Thyroid gland (tissue), 4 donors: ENCODE data around the gene ZNF419. TPM values are rescaled to one million over a fixed set of nuclear protein-coding genes. Genes with fewer than 3 reads are reported as not detected.
"Not testable (repeated sequence)": the region's sequence is repeated elsewhere in the genome, so short reads cannot be mapped to it uniquely, and the experiment has no call there.

Experiments
- DNase-seq, 2 donors: peaks; one replicate each; pipeline ENCODE4 v3.0.0-alpha.2; 2019
- H3K27ac ChIP-seq, 3 donors: fragments of 200-600 bp; sonication (generic); 1 replicate in 2 of 3; 2 replicates in 1 of 3; pipeline ENCODE4 v1.5.1; 2016 to 2019; ENCODE audit warnings: mild to moderate bottlenecking in 1 of 3, moderate library complexity in 1 of 3
- H3K27me3 ChIP-seq: fragments of 200-600 bp; sonication (generic); one replicate; pipeline ENCODE4 v1.5.1; 2019
- H3K36me3 ChIP-seq, 2 donors: fragments of 200-600 bp; sonication (generic); one replicate each; pipeline ENCODE4 v1.5.1; 2016 to 2019
- H3K4me1 ChIP-seq, 2 donors: fragments of 200-600 bp; sonication (generic); one replicate each; pipeline ENCODE4 v1.5.1; 2017 to 2019
- H3K4me3 ChIP-seq, 3 donors: fragments of 200-600 bp; sonication (generic); replicated peaks in 1 of 3; 1 replicate in 2 of 3; 2 replicates in 1 of 3; pipeline ENCODE4 v1.5.1; 2016; ENCODE audit warnings: mild to moderate bottlenecking in 1 of 3
- H3K9me3 ChIP-seq: fragments of 200-600 bp; sonication (generic); one replicate; pipeline ENCODE4 v1.5.1; 2017
- CTCF ChIP-seq, 6 experiments: fragments of 200-600 bp in 3 of 6; fragments of 450-650 bp in 3 of 6; sonication (generic) in 3 of 6; IDR thresholded peaks; one replicate each; pipeline ENCODE4 v1.5.1; 2016 to 2019; ENCODE audit warnings: antibody characterized with exemption in 6 of 6, mild to moderate bottlenecking in 2 of 6, inconsistent platforms in 1 of 6, moderate library complexity in 1 of 6
- POLR2A ChIP-seq, 2 donors: fragments of 450-650 bp; IDR thresholded peaks; one replicate each; pipeline ENCODE4 v1.6.1; 2017; ENCODE audit warnings: antibody characterized with exemption in 2 of 2, mild to moderate bottlenecking in 2 of 2, moderate library complexity in 1 of 2
- WGBS, 2 donors: methylation state at CpG; one replicate each; pipeline ENCODE4 v1.1.5; 2017; 5-methylcytosine and 5-hydroxymethylcytosine counted together
- intact Hi-C: fragments of 100-400 bp; cut with DNase I; formaldehyde crosslinking; loops from one replicate; pipeline ENCODE4 v1.15.1; 2023
- total RNA-seq, 4 donors: library from RNA; depleted of rRNA; stranded (reverse); fragments of >200 nt; gene quantifications; one replicate each; pipeline ENCODE4 v1.2.3, GENCODE V29; 2016

Gene ZNF419
- total RNA-seq, 4 donors from 2014 or later, result 10.5 to 21.3 (median 17.0) TPM

- TF ChIP-seq POLR2A (IDR thresholded peaks at IDR 0.05), result peak in 1 of 2 donors; percentile 33
- peak in 5 of 6 experiments; percentile 25 to 70 (median 52) for TF ChIP-seq CTCF (IDR thresholded peaks at IDR 0.05)
Observed at GRCh38 chr19:57477191-57478008, 10.2 kb upstream of the ZNF419 start, which contains the start of gene ZNF772. Gene ZNF772 (minus strand): TSS chr19:57477566. CDS start chr19:57477309, 257 bp downstream.

GRCh38 chr19:57488299-57488644 is 722 bp downstream of the ZNF419 start:
- intact Hi-C loops, H3K4me1 ChIP-seq, H3K27me3 ChIP-seq, DNase-seq, H3K9me3 ChIP-seq, H3K27ac ChIP-seq, H3K4me3 ChIP-seq: not testable (repeated sequence)
- H3K36me3 ChIP-seq, result peaks cover 12 to 13% of the 10 kb centered on the region in 2 donors
- WGBS, 2 donors, result 0% methylated on average over 1 of the region's 1 CpG

More at GRCh38 chr19:57477191-57478008, 10.2 kb upstream of the ZNF419 start, which contains the start of gene ZNF772:
- 9 to 11% methylated on average over 33 to 38 of the region's 38 CpGs for WGBS, 2 donors
- Histone ChIP-seq H3K4me1 (peaks cover 9 to 11% of the 10 kb centered on the region in 2 donors), H3K9me3 (peaks cover 11% of the 10 kb centered on the region), H3K27me3 (no peaks in the 10 kb centered on the region), H3K4me3 (peak within 1 kb of the TSS; percentile 24 to 80 (median 41)), H3K36me3 (peaks cover 30 to 31% of the 10 kb centered on the region in 2 donors), H3K27ac (peak within 1 kb of the TSS; percentile 20 to 70 (median 53))
- intact Hi-C loops, result loop anchor here (10.0 kb wide), 1 partner anchor 497 kb away; the partner anchor contains the start of gene C19orf18
- peak; percentile 92 to 94 for DNase-seq

- H3K27me3 ChIP-seq, DNase-seq, H3K4me1 ChIP-seq, H3K4me3 ChIP-seq, intact Hi-C loops, H3K36me3 ChIP-seq, H3K27ac ChIP-seq, H3K9me3 ChIP-seq: not testable (repeated sequence)
Observed at GRCh38 chr19:57499332-57499679, 11.8 kb downstream of the ZNF419 start.

GRCh38 chr19:57499680-57500395 is 12.3 kb downstream of the ZNF419 start, which contains the start of gene ZNF773:
Gene ZNF773 (plus strand): TSS chr19:57499938. CDS start chr19:57500081, 143 bp downstream.
- intact Hi-C loops, H3K36me3 ChIP-seq, H3K4me1 ChIP-seq, H3K9me3 ChIP-seq, H3K27me3 ChIP-seq: not testable (repeated sequence)
- TF ChIP-seq POLR2A (IDR thresholded peaks at IDR 0.05), result peak in 1 of 2 donors; percentile 85
- WGBS, 2 donors, result 1 to 2% methylated on average over 27 to 38 of the region's 69 CpGs
- Histone ChIP-seq H3K4me3 (peak within 1 kb of the TSS; percentile 7 to 79 (median 69)), H3K27ac (peak within 1 kb of the TSS; percentile 61 to 81 (median 76))
- DNase-seq, result peak; percentile 98

- WGBS, 2 donors, result 2 to 6% methylated on average over 2 of the region's 4 CpGs
- H3K9me3 ChIP-seq, H3K36me3 ChIP-seq, H3K27ac ChIP-seq, intact Hi-C loops, H3K27me3 ChIP-seq, H3K4me1 ChIP-seq, DNase-seq: not testable (repeated sequence)
- H3K4me3 ChIP-seq, result peak overlapping the region in 1 of 3 donors; percentile 69
Observed at GRCh38 chr19:57500400-57500799, 12.8 kb downstream of the ZNF419 start.

- Histone ChIP-seq H3K27me3 (no peaks in the 10 kb centered on the region), H3K27ac (no peak overlapping the region), H3K4me1 (peaks cover 0 to under 1% of the 10 kb centered on the region in 2 donors), H3K9me3 (no peaks in the 10 kb centered on the region), H3K4me3 (no peak overlapping the region), H3K36me3 (peaks cover 26 to 29% of the 10 kb centered on the region in 2 donors)
- intact Hi-C loops, result no loop called here
- TF ChIP-seq CTCF (IDR thresholded peaks at IDR 0.05), result no peak
- no peak for TF ChIP-seq POLR2A (IDR thresholded peaks at IDR 0.05)
- DNase-seq, result no peak
- 53 to 72% methylated on average over 4 of the region's 4 CpGs for WGBS, 2 donors
Observed at GRCh38 chr19:57506163-57506562, 18.6 kb downstream of the ZNF419 start.

- no peaks in the 10 kb centered on the region for H3K9me3 ChIP-seq
Observed at GRCh38 chr19:57511484-57511883, 23.9 kb downstream of the ZNF419 start.

More at GRCh38 chr19:57511484-57511883, 23.9 kb downstream of the ZNF419 start:
- Histone ChIP-seq H3K27me3 (no peaks in the 10 kb centered on the region), H3K27ac (no peak overlapping the region), H3K4me1 (no peaks in the 10 kb centered on the region), H3K4me3 (no peak overlapping the region), H3K36me3 (peaks cover 11 to 15% of the 10 kb centered on the region in 2 donors)
- no peak for DNase-seq
- TF ChIP-seq CTCF (IDR thresholded peaks at IDR 0.05), result no peak
- TF ChIP-seq POLR2A (IDR thresholded peaks at IDR 0.05), result no peak
- intact Hi-C loops, result no loop called here
